ENCODE measurements around the gene GALNT18.

Gene GALNT18

GRCh38 chr11:11230802-11231562 is 390.8 kb downstream of the GALNT18 start:
- no peak for DNase-seq (ENCODE audit: low read depth)

- no peak for DNase-seq (ENCODE audit: low read depth)
These were observed 391.7 kb downstream of the GALNT18 start for GRCh38 chr11:11230087-11230486.

- DNase-seq (ENCODE audit: low read depth) = no peak
These were observed 392.2 kb downstream of the GALNT18 start for GRCh38 chr11:11229647-11230046.

GRCh38 chr11:11227296-11228085 is 394.3 kb downstream of the GALNT18 start:
- DNase-seq (ENCODE audit: low read depth) = no peak

Data from non-pigmented ciliary epithelial cell (primary cell).